HG03064 (cell line): ENCODE measurements around the gene DISP3.

Source experiments
- ATAC-seq: cut with Tn5 transposase; IDR thresholded peaks from one replicate; pipeline ENCODE4 v1.9.1; 2021; ENCODE audit warnings: low read depth; ENCODE audit not compliant: unreplicated experiment

DISP3 gene

GRCh38 chr1:11527541-11528452 is 48.8 kb downstream of the DISP3 start:
- no peak for ATAC-seq

- no peak for ATAC-seq
These were observed 49.8 kb downstream of the DISP3 start for GRCh38 chr1:11528611-11529261.

- no peak for ATAC-seq
These were observed 50.4 kb downstream of the DISP3 start for GRCh38 chr1:11529330-11529729.

- ATAC-seq, result no peak
These were observed 51.1 kb downstream of the DISP3 start for GRCh38 chr1:11529763-11530730.

GRCh38 chr1:11530731-11531311 is 51.9 kb downstream of the DISP3 start:
- no peak for ATAC-seq

GRCh38 chr1:11531314-11531870 is 52.4 kb downstream of the DISP3 start:
- no peak for ATAC-seq

GRCh38 chr1:11531943-11532342 is 53.0 kb downstream of the DISP3 start:
- no peak for ATAC-seq

- no peak for ATAC-seq
These were observed 55.1 kb downstream of the DISP3 start for GRCh38 chr1:11533790-11534787.

- no peak for ATAC-seq
These were observed 55.9 kb downstream of the DISP3 start for GRCh38 chr1:11534846-11535245.

GRCh38 chr1:11535316-11535715 is 56.4 kb downstream of the DISP3 start:
- no peak for ATAC-seq

- no peak for ATAC-seq
These were observed 57.0 kb downstream of the DISP3 start for GRCh38 chr1:11535761-11536572.

- no peak for ATAC-seq
These were observed 57.8 kb downstream of the DISP3 start for GRCh38 chr1:11536573-11537379.

GRCh38 chr1:11537380-11537764 is 58.4 kb downstream of the DISP3 start:
- ATAC-seq, result no peak

GRCh38 chr1:11537854-11538591 is 59.1 kb downstream of the DISP3 start:
- no peak for ATAC-seq

GRCh38 chr1:11538886-11539285 is 59.9 kb downstream of the DISP3 start:
- ATAC-seq, result no peak
